ENCODE data around the gene DNAJB1.

DNA sequence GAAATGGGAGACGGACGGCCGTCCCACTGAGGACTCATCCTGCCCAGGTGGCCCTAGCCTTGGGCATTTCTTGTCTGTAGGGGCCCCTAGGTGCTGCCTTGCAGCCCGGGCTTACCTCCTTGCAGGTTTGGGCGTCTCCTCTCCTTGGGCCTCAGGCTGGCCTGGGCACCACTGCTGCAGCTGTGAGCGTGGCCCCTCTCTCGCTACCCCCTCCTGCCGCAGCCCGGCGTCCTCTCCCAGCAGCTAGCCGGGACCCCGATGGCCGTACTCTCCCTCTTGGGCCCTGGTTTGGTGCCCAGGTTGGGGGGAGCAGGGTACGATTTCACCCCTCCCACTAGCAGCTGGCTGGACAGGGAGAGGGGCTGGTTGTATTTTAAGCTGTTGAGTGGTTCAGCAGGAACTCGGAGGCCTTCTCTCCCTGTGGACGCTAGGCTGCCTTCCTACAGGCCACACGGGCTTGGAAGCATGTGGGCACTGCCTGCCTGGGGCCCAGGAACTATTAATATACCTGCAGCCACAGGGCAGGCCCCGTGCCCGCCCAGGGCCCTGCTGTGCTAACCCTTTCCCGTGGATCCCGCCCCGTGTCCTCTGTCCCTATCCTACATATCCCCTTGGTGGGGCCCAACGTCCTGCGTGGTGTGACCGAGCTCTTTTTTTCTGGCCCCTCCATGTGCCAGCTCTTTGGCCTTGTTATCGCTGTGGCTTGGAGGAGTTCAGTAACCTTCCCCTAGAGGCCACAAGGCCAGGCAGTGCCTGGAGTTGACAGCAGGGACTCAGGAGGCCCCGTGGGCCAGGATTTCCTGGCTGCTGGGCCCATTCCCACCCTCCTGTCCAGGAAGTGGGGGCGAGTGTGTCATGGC, 41.9 kb upstream of the DNAJB1 start:
- TF ChIP-seq, protein P1, sequence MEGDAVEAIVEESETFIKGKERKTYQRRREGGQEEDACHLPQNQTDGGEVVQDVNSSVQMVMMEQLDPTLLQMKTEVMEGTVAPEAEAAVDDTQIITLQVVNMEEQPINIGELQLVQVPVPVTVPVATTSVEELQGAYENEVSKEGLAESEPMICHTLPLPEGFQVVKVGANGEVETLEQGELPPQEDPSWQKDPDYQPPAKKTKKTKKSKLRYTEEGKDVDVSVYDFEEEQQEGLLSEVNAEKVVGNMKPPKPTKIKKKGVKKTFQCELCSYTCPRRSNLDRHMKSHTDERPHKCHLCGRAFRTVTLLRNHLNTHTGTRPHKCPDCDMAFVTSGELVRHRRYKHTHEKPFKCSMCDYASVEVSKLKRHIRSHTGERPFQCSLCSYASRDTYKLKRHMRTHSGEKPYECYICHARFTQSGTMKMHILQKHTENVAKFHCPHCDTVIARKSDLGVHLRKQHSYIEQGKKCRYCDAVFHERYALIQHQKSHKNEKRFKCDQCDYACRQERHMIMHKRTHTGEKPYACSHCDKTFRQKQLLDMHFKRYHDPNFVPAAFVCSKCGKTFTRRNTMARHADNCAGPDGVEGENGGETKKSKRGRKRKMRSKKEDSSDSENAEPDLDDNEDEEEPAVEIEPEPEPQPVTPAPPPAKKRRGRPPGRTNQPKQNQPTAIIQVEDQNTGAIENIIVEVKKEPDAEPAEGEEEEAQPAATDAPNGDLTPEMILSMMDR (IDR thresholded peaks at IDR 0.05) = no peak
- TF ChIP-seq POLR2A (IDR thresholded peaks at IDR 0.05) = no peak

All from testis (tissue), 2 donors.